Neural progenitor cell (in vitro differentiated cells): ENCODE data around the gene GTF2H2.
"Not testable (repeated sequence)": the region's sequence is repeated elsewhere in the genome, so short reads cannot be mapped to it uniquely, and the experiment has no call there.

ENCODE experiments used
- CTCF ChIP-seq: fragments of 200-600 bp; sonication (generic); IDR thresholded peaks from 2 replicates; pipeline ENCODE4 v1.5.1; 2017; ENCODE audit warnings: antibody characterized with exemption, mild to moderate bottlenecking
- EZH2phosphoT487 ChIP-seq: fragments of 200-600 bp; sonication (generic); IDR thresholded peaks from 2 replicates; pipeline ENCODE4 v1.6.1; 2017; ENCODE audit warnings: antibody characterized with exemption

GRCh38 chr5:71061322-71061721 is 6.2 kb downstream of the GTF2H2 start:
- TF ChIP-seq CTCF, EZH2phosphoT487: not testable (repeated sequence)
